Measurements from ENCODE around the gene ITPKC. TPM values are rescaled to one million over a fixed set of nuclear protein-coding genes. Genes with fewer than 3 reads are reported as not detected.

ITPKC gene
- total and polyA plus RNA-seq, 9 of the 15 experiments (the other 6 are each of a cell fraction or from before 2014, with no cell fraction given), result 0.08 to 9.3 (median 5.8) TPM

DNA sequence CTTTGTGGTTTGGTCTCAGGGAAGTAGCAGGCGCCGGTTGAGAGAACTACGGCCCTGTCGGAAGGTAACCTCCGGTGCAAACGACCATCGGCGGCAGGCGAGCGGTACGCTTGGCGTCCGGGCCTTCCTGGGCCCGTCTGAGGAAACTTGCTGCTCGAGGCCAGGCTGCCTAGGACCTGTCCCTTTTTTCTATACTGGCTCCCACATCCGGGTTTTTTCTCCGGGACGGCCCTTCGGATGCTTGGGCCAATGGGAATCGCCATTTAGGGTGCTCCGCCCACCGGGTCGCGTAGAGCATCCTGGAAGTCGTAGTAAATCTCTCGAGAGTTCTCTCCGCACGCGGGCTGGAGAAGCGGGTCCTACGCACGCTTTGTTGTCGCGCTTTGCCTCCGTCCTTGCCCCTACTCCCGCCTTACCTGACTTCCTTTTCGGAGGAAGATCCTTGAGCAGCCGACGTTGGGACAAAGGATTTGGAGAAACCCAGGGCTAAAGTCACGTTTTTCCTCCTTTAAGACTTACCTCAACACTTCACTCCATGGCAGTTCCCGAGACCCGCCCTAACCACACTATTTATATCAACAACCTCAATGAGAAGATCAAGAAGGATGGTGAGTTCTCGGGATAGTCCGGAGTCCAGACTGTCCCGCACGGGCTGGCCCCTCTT, 34.1 kb downstream of the ITPKC start, which contains the start of gene SNRPA:
TSS of gene SNRPA (plus strand) at position 330 of the 664 bp plus-strand sequence. CDS start at position 536, 206 bp downstream.
- Histone ChIP-seq H3K4me2 (ENCODE audit: insufficient read depth, low read length) (peak within 1 kb of the TSS; percentile 100), H3K9me3 (replicated peaks; ENCODE audit: control insufficient read depth, insufficient read depth, low read depth, low read length) (no peaks in the 10 kb centered on the region), H3K27ac (ENCODE audit: extremely low read depth, low read depth, low read length) (peak within 1 kb of the TSS; percentile 99), H3K79me2 (ENCODE audit: control insufficient read depth, insufficient read depth, low read length) (peaks cover 75% of the 10 kb centered on the region), H2AFZ (ENCODE audit: low read depth, low read length) (peak within 1 kb of the TSS; percentile 90), H3K27me3 (ENCODE audit: control insufficient read depth in 2 of 2, insufficient read depth in 2 of 2, low read length in 2 of 2) (no peaks in the 10 kb centered on the region), H3K9me1 (ENCODE audit: control insufficient read depth, insufficient read depth, low read length) (peaks cover 3% of the 10 kb centered on the region), H3K4me3 (peak within 1 kb of the TSS; percentile 59), H3K4me1 (replicated peaks in 1 of 2; ENCODE audit: control insufficient read depth in 2 of 2, insufficient read depth in 2 of 2, low read length in 2 of 2) (peaks cover 35 to 42% of the 10 kb centered on the region in 2 experiments), H3K36me3 (ENCODE audit: control insufficient read depth, insufficient read depth, low read length) (peaks cover 40% of the 10 kb centered on the region), H4K20me1 (replicated peaks; ENCODE audit: control insufficient read depth, insufficient read depth, low read length) (peaks cover 21% of the 10 kb centered on the region), H3K9ac (ENCODE audit: insufficient read depth in 1 of 2, low read depth in 2 of 2, low read length in 2 of 2) (peak within 1 kb of the TSS; percentile 94 to 99)
- no TSS peak for BruUV-seq (replicated peaks)
- ATAC-seq, result peak; percentile 84
- WGBS (ENCODE audit: insufficient coverage, low coverage, missing lambda C conversion rate), result 0% methylated on average over 34 of the region's 46 CpGs
- no peak for FAIRE-seq
- DNase-seq (ENCODE audit: extremely low read depth in 1 of 4, low spot score in 3 of 4), result peak; percentile 85 to 98 (median 90)
- intact Hi-C loops (cut with micrococcal nuclease), result loop anchor here (2.0 kb wide), 2 partner anchors 34 to 48 kb away; partner anchors contain the start of genes COQ8B, EGLN2 and ITPKC
- ChIA-PET POLR2A (interaction anchor here (0.6 to 3.0 kb wide), 26 partner anchors 8 to 1116 kb away, joined by 3 to 25 read pairs (median 5); partner anchors contain the start of genes COQ8B, EGLN2, ITPKC and RAB4B), CTCF (ENCODE audit: low intra/inter-chr PET ratio) (interaction anchor here (1.1 kb wide), 1 partner anchor 88 kb away, joined by 3 read pairs; no protein-coding TSS in a partner anchor)
- in situ Hi-C loops (cut with MboI), result no loop called here
- TF ChIP-seq GABPA (tag; conservative IDR thresholded peaks at IDR 0.05; ENCODE audit: low read depth) (peak; percentile 48), ZNF121 (CRISPR knock-in tag; conservative IDR thresholded peaks at IDR 0.05) (no peak), BRD4 (IDR thresholded peaks at IDR 0.05) (peak; percentile 80; the same call in 1 of the 2 replicates), C11orf30 (IDR thresholded peaks at IDR 0.05; ENCODE audit: low read depth) (peak; percentile 36), KDM2B (CRISPR knock-in tag; IDR thresholded peaks at IDR 0.05) (no peak), SRSF7 (optimal IDR thresholded peaks at IDR 0.05; ENCODE audit: low read depth, low read length) (no peak), HDAC2 (IDR thresholded peaks at IDR 0.05) (0 out of 2 replicates have a peak, but pooled peaks have one; percentile 72), RNF2 (IDR thresholded peaks at IDR 0.05) (peak; percentile 22; the same call in 1 of the 2 replicates), POU5F1 (IDR thresholded peaks at IDR 0.05; ENCODE audit: borderline replicate concordance, low read depth, low read length, partially characterized antibody) (no peak), MAX (CRISPR knock-in tag; IDR thresholded peaks at IDR 0.05) (peak; percentile 85), HNRNPLL (IDR thresholded peaks at IDR 0.05; ENCODE audit: low read depth, low read length, poor library complexity, severe bottlenecking) (peak; percentile 78), YY1 (IDR thresholded peaks at IDR 0.05; ENCODE audit: borderline replicate concordance in 1 of 3, control insufficient read depth in 1 of 3, extremely low read depth in 1 of 3, insufficient read depth in 3 of 3, insufficient read length in 1 of 3, insufficient replicate concordance in 2 of 3, low read depth in 1 of 3, low read length in 2 of 3) (peak in 2 of 3 experiments; percentile 25), ZNF449 (CRISPR knock-in tag; IDR thresholded peaks at IDR 0.05) (no peak), ASH1L (IDR thresholded peaks at IDR 0.05; ENCODE audit: borderline replicate concordance, low read depth, partially characterized antibody) (peak; percentile 8), RB1 (IDR thresholded peaks at IDR 0.05; ENCODE audit: low read depth) (peak; percentile 17; the same call in 1 of the 2 replicates), SIX5 (IDR thresholded peaks at IDR 0.05; ENCODE audit: borderline replicate concordance in 1 of 2, insufficient read depth in 1 of 2, low read depth in 1 of 2, low read length in 2 of 2) (peak; percentile 44 to 48; a peak in 3 of 4 replicates), RBFOX2 (IDR thresholded peaks at IDR 0.05; ENCODE audit: low read depth, low read length) (peak; percentile 92), JUND (IDR thresholded peaks at IDR 0.05; ENCODE audit: borderline replicate concordance, low read depth, low read length) (0 out of 2 replicates have a peak, but pooled peaks have one; percentile 3), JUND (tag; IDR thresholded peaks at IDR 0.05; ENCODE audit: borderline replicate concordance, low read depth, low read length) (no peak), PTTG1 (tag; IDR thresholded peaks at IDR 0.05; ENCODE audit: low read depth) (no peak)
